B cell (primary cell): Measurements from ENCODE around the gene CBFB. TPM values are rescaled to one million over a fixed set of nuclear protein-coding genes. Genes with fewer than 3 reads are reported as not detected.

Experiments used
- ATAC-seq: fragments of 200-7000 bp; cut with Tn5 transposase; one replicate; pipeline ENCODE4 v1.10.0; 2021; ENCODE audit warnings: low read depth, mild to moderate bottlenecking, moderate number of reproducible peaks, moderate library complexity
- CTCF ChIA-PET: fragments of 350-600 bp; sonication (Branson Sonifier 250); formaldehyde crosslinking; loops from one replicate; lab custom pipeline; 2021; ENCODE audit warnings: antibody characterized with exemption, inconsistent platforms; lab: Charles Lee
- POLR2A ChIA-PET: fragments of 350-600 bp; sonication (Branson Sonifier 250); formaldehyde crosslinking; loops from one replicate; lab custom pipeline; 2021; ENCODE audit warnings: antibody characterized with exemption; lab: Charles Lee
- DNase-seq: peaks from one replicate; pipeline ENCODE4 v3.0.0; 2013
- H2AFZ ChIP-seq: 2 replicates; pipeline ENCODE4 v1.6.1; 2012; ENCODE audit warnings: mild to moderate bottlenecking, low read depth, low read length; ENCODE audit not compliant: insufficient read depth, poor library complexity, severe bottlenecking
- H3K27ac ChIP-seq, 2 donors: 1 replicate in 1 of 2; 2 replicates in 1 of 2; pipeline ENCODE4 v1.5.1; 2012 to 2013; ENCODE audit warnings: low read length in 2 of 2, mild to moderate bottlenecking in 2 of 2, moderate library complexity in 1 of 2
- H3K27me3 ChIP-seq, 4 experiments: fragments of 200-600 bp in 1 of 4; sonication (generic) in 1 of 4; replicated peaks in 1 of 4; 1 replicate in 2 of 4; 2 replicates in 2 of 4; pipeline versions ENCODE4 v1.6.1 to v1.7.0; 2013 to 2016; ENCODE audit warnings: low read length in 3 of 4, mild to moderate bottlenecking in 2 of 4, mixed read lengths in 1 of 4, moderate library complexity in 1 of 4; ENCODE audit not compliant: insufficient read depth in 4 of 4, control insufficient read depth in 3 of 4; ENCODE audit errors: control extremely low read depth in 1 of 4
- H3K36me3 ChIP-seq, 2 experiments: replicated peaks in 1 of 2; 1 replicate in 1 of 2; 2 replicates in 1 of 2; pipeline versions ENCODE4 v1.6.1 to v1.7.1; 2013; ENCODE audit warnings: low read length in 1 of 2; ENCODE audit not compliant: insufficient read depth in 2 of 2, control insufficient read depth in 1 of 2; ENCODE audit errors: control extremely low read depth in 1 of 2, extremely low read depth in 1 of 2
- H3K4me1 ChIP-seq, 2 donors: fragments of 200-600 bp in 1 of 2; sonication (generic) in 1 of 2; 1 replicate in 1 of 2; 2 replicates in 1 of 2; pipeline versions ENCODE4 v1.5.1 to v1.6.1; 2013 to 2017; ENCODE audit warnings: low read length in 2 of 2; ENCODE audit not compliant: control insufficient read depth in 2 of 2, insufficient read depth in 2 of 2
- H3K4me2 ChIP-seq: replicated peaks from 2 replicates; pipeline ENCODE3; 2012; ENCODE audit warnings: mild to moderate bottlenecking, low read depth, low read length; ENCODE audit not compliant: poor library complexity, severe bottlenecking
- H3K4me3 ChIP-seq, 5 experiments: fragments of 200-600 bp in 1 of 5; sonication (generic) in 1 of 5; 1 replicate in 3 of 5; 2 replicates in 2 of 5; pipeline versions ENCODE4 v1.5.1 to v1.7.0; 2011 to 2016; ENCODE audit warnings: low read length in 4 of 5, mild to moderate bottlenecking in 4 of 5, low read depth in 2 of 5, control low read depth in 1 of 5, moderate library complexity in 1 of 5; ENCODE audit not compliant: insufficient read depth in 1 of 5; ENCODE audit errors: control extremely low read depth in 1 of 5, extremely low read depth in 1 of 5
- H3K79me2 ChIP-seq: fragments of 200-600 bp; sonication (generic); one replicate; pipeline ENCODE4 v1.6.0; 2016; ENCODE audit warnings: low read length; ENCODE audit not compliant: control insufficient read depth, insufficient read depth
- H3K9ac ChIP-seq: fragments of 200-600 bp; sonication (generic); 2 replicates; pipeline ENCODE4 v1.6.1; 2017; ENCODE audit warnings: mild to moderate bottlenecking, low read length, moderate library complexity
- H3K9me3 ChIP-seq, 3 donors: one replicate each; pipeline versions ENCODE4 v1.6.1 to v1.7.1; 2013; ENCODE audit warnings: low read length in 2 of 3; ENCODE audit not compliant: control insufficient read depth in 2 of 3, insufficient read depth in 1 of 3; ENCODE audit errors: control extremely low read depth in 1 of 3
- H4K20me1 ChIP-seq: 2 replicates; pipeline ENCODE4 v1.6.0; 2012; ENCODE audit warnings: mild to moderate bottlenecking, low read length; ENCODE audit not compliant: insufficient read depth, control insufficient read depth, poor library complexity, severe bottlenecking
- H3K27ac Mint-ChIP-seq: one replicate; pipeline ENCODE4 v1.8.0; 2021; ENCODE audit warnings: mixed read lengths
- H3K27me3 Mint-ChIP-seq: one replicate; pipeline ENCODE4 v1.8.0; 2021; ENCODE audit warnings: mixed read lengths
- H3K4me1 Mint-ChIP-seq: one replicate; pipeline ENCODE4 v1.8.0; 2021; ENCODE audit warnings: mixed read lengths
- H3K4me3 Mint-ChIP-seq: one replicate; pipeline ENCODE4 v1.8.0; 2021; ENCODE audit warnings: mixed read lengths
- H3K9me3 Mint-ChIP-seq: one replicate; pipeline ENCODE4 v1.8.0; 2022; ENCODE audit warnings: mixed read lengths; ENCODE audit not compliant: insufficient read depth
- CTCF ChIP-seq: fragments of 200-600 bp; IDR thresholded peaks from one replicate; pipeline ENCODE4 v1.8.0; 2022; ENCODE audit warnings: antibody characterized with exemption, mild to moderate bottlenecking
- EZH2 ChIP-seq: IDR thresholded peaks from 2 replicates; pipeline ENCODE4 v1.6.1; 2012; ENCODE audit warnings: borderline replicate concordance, low read depth, mild to moderate bottlenecking, moderate library complexity, low read length; ENCODE audit not compliant: insufficient read depth, poor library complexity, severe bottlenecking
- WGBS: methylation state at CpG from one replicate; pipeline ENCODE4 v1.1.5; 2013; ENCODE audit warnings: missing lambda C conversion rate; ENCODE audit not compliant: insufficient coverage; 5-methylcytosine and 5-hydroxymethylcytosine counted together
- intact Hi-C: fragments of 100-400 bp; cut with micrococcal nuclease; formaldehyde crosslinking; loops from one replicate; pipeline ENCODE4 v1.10.0; 2022
- polyA plus RNA-seq: library from polyadenylated mRNA; depleted of rRNA; stranded (reverse); fragments of >200 nt; gene quantifications from 2 replicates; pipeline ENCODE4 v1.2.3, GENCODE V29; 2012
- total RNA-seq, 2 donors: library from RNA; stranded (reverse); fragments of 120-200 nt in 1 of 2; gene quantifications; 1 replicate in 1 of 2; 2 replicates in 1 of 2; pipeline versions ENCODE4 v1.2.3 to v1.2.4, GENCODE V29; 2013 to 2022

CBFB gene
- total and polyA plus RNA-seq, 2 donors (not counting 1 experiment from before 2014, with no cell fraction given) = 19.5 to 89.0 TPM

GRCh38 chr16:67027046-67027445 lies 1.9 kb upstream of the CBFB start:
- intact Hi-C loops = no loop called here
- H3K9me3 ChIP-seq = no peaks in the 10 kb centered on the region
- ATAC-seq = no peak
- Mint-ChIP-seq H3K4me1 (peaks cover 28% of the 10 kb centered on the region), H3K4me3 (peak overlapping the region; percentile 32), H3K27me3 (no peaks in the 10 kb centered on the region), H3K27ac (peak overlapping the region; percentile 38), H3K9me3 (no peaks in the 10 kb centered on the region)
- TF ChIP-seq CTCF (no peak), EZH2 (no peak)
- no peak overlapping the region for H3K9ac ChIP-seq
- H3K27ac ChIP-seq = no peak overlapping the region
- H3K27me3 ChIP-seq = no peaks in the 10 kb centered on the region
- H3K4me3 ChIP-seq = no peak overlapping the region
- ChIA-PET POLR2A (interaction anchor here (0.7 to 0.9 kb wide), 2 partner anchors 9 to 220 kb away, joined by 3 to 4 read pairs; partner anchors contain the start of gene FHOD1), CTCF (interaction anchor here (0.6 to 2.3 kb wide), 3 partner anchors 9 to 247 kb away, joined by 3 to 7 read pairs (median 5); no protein-coding TSS in a partner anchor)
- H3K4me2 ChIP-seq = no peak overlapping the region
- DNase-seq = no peak
- peaks cover 13 to 18% of the 10 kb centered on the region in 2 donors for H3K4me1 ChIP-seq
- H4K20me1 ChIP-seq = peaks cover 17% of the 10 kb centered on the region
- H2AFZ ChIP-seq = no peak overlapping the region
- peaks cover 0 to 7% of the 10 kb centered on the region in 2 experiments for H3K36me3 ChIP-seq
- peaks cover 24% of the 10 kb centered on the region for H3K79me2 ChIP-seq
- WGBS = 95% methylated on average over 6 of the region's 6 CpGs

GRCh38 chr16:67028167-67028695 lies 718 bp upstream of the CBFB start:
- Mint-ChIP-seq H3K27me3 (no peaks in the 10 kb centered on the region), H3K27ac (peak overlapping the region; percentile 94), H3K4me1 (peaks cover 40% of the 10 kb centered on the region), H3K9me3 (no peaks in the 10 kb centered on the region), H3K4me3 (peak overlapping the region; percentile 89)
- H3K36me3 ChIP-seq = peaks cover 0 to 13% of the 10 kb centered on the region in 2 experiments
- H3K27ac ChIP-seq = peak overlapping the region; percentile 96 to 98
- peak overlapping the region; percentile 86 for H3K4me2 ChIP-seq
- peak overlapping the region; percentile 92 for H2AFZ ChIP-seq
- H3K4me1 ChIP-seq = peaks cover 13 to 18% of the 10 kb centered on the region in 2 donors
- intact Hi-C loops = loop anchor here (2.0 kb wide), 1 partner anchor 13 kb away; no protein-coding TSS in a partner anchor
- peak overlapping the region; percentile 78 for H3K9ac ChIP-seq
- peaks cover 0 to under 1% (median 0%) of the 10 kb centered on the region in 3 donors for H3K9me3 ChIP-seq
- no peak for TF ChIP-seq EZH2
- TF ChIP-seq CTCF = no peak
- H3K27me3 ChIP-seq = no peaks in the 10 kb centered on the region
- H4K20me1 ChIP-seq = peaks cover 27% of the 10 kb centered on the region
- ATAC-seq = no peak
- POLR2A ChIA-PET = interaction anchor here (0.6 to 1.3 kb wide), 6 partner anchors 21 to 1043 kb away, joined by 3 to 8 read pairs (median 6); no protein-coding TSS in a partner anchor
- H3K79me2 ChIP-seq = peaks cover 36% of the 10 kb centered on the region
- peak overlapping the region; percentile 57 to 69 (median 69) for H3K4me3 ChIP-seq
- CTCF ChIA-PET = interaction anchor here (0.8 to 2.3 kb wide), 10 partner anchors 8 to 157 kb away, joined by 3 to 10 read pairs (median 4); partner anchors contain the start of gene B3GNT9
- DNase-seq = no peak
- 8% methylated on average over 5 of the region's 10 CpGs for WGBS
